ENCODE results near the gene ACR. TPM values are rescaled to one million over a fixed set of nuclear protein-coding genes. Genes with fewer than 3 reads are reported as not detected.

ACR gene
- total RNA-seq, 4 donors from 2014 or later = 0.27 to 1.4 TPM; not detected in 2

- Histone ChIP-seq H3K27me3 (no peaks in the 10 kb centered on the region), H3K9me3 (no peaks in the 10 kb centered on the region), H3K27ac (no peak overlapping the region), H3K36me3 (no peaks in the 10 kb centered on the region), H3K4me1 (no peaks in the 10 kb centered on the region), H3K4me3 (replicated peaks in 1 of 3) (no peak overlapping the region)
- intact Hi-C loops (cut with DNase I) = no loop called here
- WGBS, 2 donors = 91 to 95% methylated on average over 7 of the region's 7 CpGs
- DNase-seq = no peak
- no peak for TF ChIP-seq POLR2A (IDR thresholded peaks at IDR 0.05)
- TF ChIP-seq CTCF (IDR thresholded peaks at IDR 0.05) = no peak
Measured at GRCh38 chr22:50715776-50716175, 22.2 kb upstream of the ACR start.

DNA sequence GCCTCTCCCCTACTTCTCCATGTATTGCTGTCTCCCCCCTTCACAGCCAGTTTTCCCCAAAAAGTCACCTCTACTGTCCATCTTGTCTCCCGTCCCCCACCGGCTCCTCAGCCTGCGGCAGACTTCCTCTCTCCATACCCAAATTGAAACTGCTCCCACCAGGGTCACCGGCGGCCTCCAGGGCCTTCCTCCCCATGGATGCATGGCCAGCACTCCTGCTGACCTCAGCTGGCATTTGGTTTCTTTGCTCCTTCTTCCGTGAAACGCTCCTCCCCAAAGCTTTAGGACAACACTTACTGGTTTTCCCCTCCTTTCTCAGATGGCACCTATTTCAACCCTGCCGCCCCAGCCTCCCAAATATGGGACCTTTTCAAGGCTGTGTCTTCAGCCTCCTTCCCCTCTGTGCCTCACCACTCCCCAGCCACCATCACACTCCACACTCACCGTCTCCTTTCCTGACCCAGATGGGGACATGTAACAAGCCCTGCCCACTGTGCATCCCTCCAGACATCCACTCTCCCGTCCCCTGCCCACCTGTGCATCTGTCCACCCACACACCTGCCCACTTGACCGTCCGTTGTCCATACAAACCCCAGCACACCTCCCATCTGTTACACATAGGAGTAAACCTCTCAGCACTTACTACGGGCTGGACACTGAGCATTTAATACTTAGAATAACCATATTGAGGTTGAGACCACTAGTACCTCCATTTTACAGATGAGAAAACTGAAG, 21.5 kb upstream of the ACR start:
- H3K27ac ChIP-seq = no peak overlapping the region
- no peaks in the 10 kb centered on the region for H3K27me3 ChIP-seq
- H3K4me3 ChIP-seq (replicated peaks in 1 of 3) = no peak overlapping the region
- TF ChIP-seq CTCF (IDR thresholded peaks at IDR 0.05) (no peak), POLR2A (IDR thresholded peaks at IDR 0.05) (no peak)
- H3K4me1 ChIP-seq = no peaks in the 10 kb centered on the region
- H3K9me3 ChIP-seq = no peaks in the 10 kb centered on the region
- intact Hi-C loops (cut with DNase I) = no loop called here
- H3K36me3 ChIP-seq = no peaks in the 10 kb centered on the region
- no peak for DNase-seq
- WGBS, 2 donors = 89 to 91% methylated on average over 13 of the region's 13 CpGs

- Histone ChIP-seq H3K27ac (no peak overlapping the region), H3K36me3 (no peaks in the 10 kb centered on the region), H3K27me3 (no peaks in the 10 kb centered on the region), H3K9me3 (no peaks in the 10 kb centered on the region), H3K4me1 (no peaks in the 10 kb centered on the region), H3K4me3 (replicated peaks in 1 of 3) (no peak overlapping the region)
- intact Hi-C loops (cut with DNase I) = no loop called here
- TF ChIP-seq POLR2A (IDR thresholded peaks at IDR 0.05) = no peak
- TF ChIP-seq CTCF (IDR thresholded peaks at IDR 0.05) = no peak
- WGBS, 2 donors = 93 to 94% methylated on average over 8 to 10 of the region's 10 CpGs
- DNase-seq = no peak
Measured at GRCh38 chr22:50717709-50718351, 20.2 kb upstream of the ACR start.

GRCh38 chr22:50718352-50718709, 19.7 kb upstream of the ACR start:
- 95% methylated on average over 10 of the region's 10 CpGs for WGBS, 2 donors
- Histone ChIP-seq H3K4me3 (replicated peaks in 1 of 3) (no peak overlapping the region), H3K27ac (no peak overlapping the region), H3K4me1 (no peaks in the 10 kb centered on the region), H3K27me3 (no peaks in the 10 kb centered on the region), H3K36me3 (no peaks in the 10 kb centered on the region), H3K9me3 (no peaks in the 10 kb centered on the region)
- intact Hi-C loops (cut with DNase I) = no loop called here
- no peak for DNase-seq
- TF ChIP-seq POLR2A (IDR thresholded peaks at IDR 0.05) (no peak), CTCF (IDR thresholded peaks at IDR 0.05) (no peak)

DNA sequence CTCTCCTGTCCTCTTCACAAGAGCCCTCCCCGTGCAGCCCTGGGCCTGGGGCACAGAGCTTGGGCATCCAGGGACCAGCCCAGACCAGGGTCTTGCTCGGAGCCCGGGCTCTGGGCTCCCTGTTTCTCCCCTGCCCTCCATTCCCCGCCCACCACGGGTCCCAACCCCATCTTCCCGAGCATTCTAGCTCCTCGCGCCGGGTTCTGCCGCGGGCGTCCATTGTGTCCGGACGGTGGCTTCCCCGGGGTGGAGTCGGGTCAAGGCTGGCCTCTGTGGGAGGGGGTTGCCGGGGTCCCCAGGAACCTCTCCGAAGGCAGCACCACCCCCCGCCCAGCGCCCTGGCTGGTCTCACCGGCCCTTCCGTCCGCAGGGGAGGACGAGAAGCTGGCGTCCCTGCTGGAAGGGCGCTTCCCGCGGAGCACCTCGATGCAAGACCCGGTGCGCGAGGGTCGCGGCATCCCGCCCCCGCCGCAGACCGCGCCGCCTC, 18.1 kb upstream of the ACR start:
- no peak overlapping the region for H3K4me3 ChIP-seq (replicated peaks in 1 of 3)

More for the DNA sequence above, 18.1 kb upstream of the ACR start:
- H3K27ac ChIP-seq = no peak overlapping the region
- TF ChIP-seq POLR2A (IDR thresholded peaks at IDR 0.05) = no peak
- TF ChIP-seq CTCF (IDR thresholded peaks at IDR 0.05) = no peak
- H3K27me3 ChIP-seq = no peaks in the 10 kb centered on the region
- H3K36me3 ChIP-seq = no peaks in the 10 kb centered on the region
- no peak for DNase-seq
- H3K4me1 ChIP-seq = no peaks in the 10 kb centered on the region
- H3K9me3 ChIP-seq = no peaks in the 10 kb centered on the region
- intact Hi-C loops (cut with DNase I) = no loop called here
- WGBS, 2 donors = 44 to 56% methylated on average over 12 to 21 of the region's 40 CpGs
